Stomach (tissue), 9 donors: Measurements from ENCODE around the gene TCTN1. TPM values are rescaled to one million over a fixed set of nuclear protein-coding genes. Genes with fewer than 3 reads are reported as not detected.
"Not testable (repeated sequence)": the region's sequence is repeated elsewhere in the genome, so short reads cannot be mapped to it uniquely, and the experiment has no call there.

Experiments
- DNase-seq, 2 donors: peaks; one replicate each; pipeline versions ENCODE4 v3.0.0 to v3.0.0-alpha.2; 2013 to 2019
- H3K27ac ChIP-seq, 5 donors: fragments of 200-600 bp in 4 of 5; sonication (generic) in 4 of 5; one replicate each; pipeline ENCODE4 v1.5.1; 2013 to 2019; ENCODE audit warnings: mild to moderate bottlenecking in 1 of 5, moderate library complexity in 1 of 5
- H3K27me3 ChIP-seq, 3 donors: fragments of 200-600 bp; sonication (generic); one replicate each; pipeline ENCODE4 v1.5.1; 2017 to 2019; ENCODE audit warnings: mixed run types in 1 of 3
- H3K36me3 ChIP-seq, 4 donors: fragments of 200-600 bp; sonication (generic); 1 replicate in 3 of 4; 2 replicates in 1 of 4; pipeline ENCODE4 v1.5.1; 2016 to 2019
- H3K4me1 ChIP-seq, 4 donors: fragments of 200-600 bp; sonication (generic); one replicate each; pipeline ENCODE4 v1.5.1; 2016 to 2019
- H3K4me3 ChIP-seq, 4 donors: fragments of 200-600 bp; sonication (generic) in 3 of 4; one replicate each; pipeline ENCODE4 v1.5.1; 2016 to 2019; ENCODE audit warnings: mild to moderate bottlenecking in 1 of 4
- H3K9me3 ChIP-seq, 4 donors: fragments of 200-600 bp; sonication (generic); one replicate each; pipeline ENCODE4 v1.5.1; 2016 to 2019
- CTCF ChIP-seq, 7 experiments: fragments of 450-650 bp in 4 of 7; fragments of 200-600 bp in 3 of 7; sonication (generic) in 3 of 7; IDR thresholded peaks; one replicate each; pipeline ENCODE4 v1.5.1; 2016 to 2019; ENCODE audit warnings: antibody characterized with exemption in 7 of 7, control low read depth in 2 of 7, mild to moderate bottlenecking in 1 of 7
- EP300 ChIP-seq: sonication (generic); formaldehyde crosslinking; IDR thresholded peaks from one replicate; pipeline ENCODE4 v1.6.1; 2017; ENCODE audit warnings: antibody characterized with exemption
- POLR2A ChIP-seq, 4 donors: fragments of 450-650 bp; IDR thresholded peaks; one replicate each; pipeline ENCODE4 v1.6.1; 2016; ENCODE audit warnings: antibody characterized with exemption in 4 of 4, control low read depth in 2 of 4, mild to moderate bottlenecking in 1 of 4, moderate library complexity in 1 of 4
- POLR2AphosphoS5 ChIP-seq, 3 donors: sonication (generic); formaldehyde crosslinking; IDR thresholded peaks; one replicate each; pipeline ENCODE4 v1.6.1; 2016; ENCODE audit warnings: antibody characterized with exemption in 3 of 3
- WGBS, 5 donors: extraction: QIAGEN DNeasy Blood & Tissue Kit in 3 of 5; methylation state at CpG; one replicate each; pipeline versions ENCODE4 v1.1.5 to v1.1.7; 2013 to 2018; 5-methylcytosine and 5-hydroxymethylcytosine counted together
- intact Hi-C: fragments of 100-400 bp; cut with DNase I; formaldehyde crosslinking; loops from one replicate; pipeline ENCODE4 v1.15.1; 2023; ENCODE audit warnings: low total_unique reads
- polyA plus RNA-seq, 3 donors: library from polyadenylated mRNA; stranded (reverse); fragments of 200-250 nt; gene quantifications; one replicate each; pipeline ENCODE4 v1.2.3, GENCODE V29; 2013
- total RNA-seq, 5 donors: library from RNA; depleted of rRNA; stranded (reverse); fragments of >200 nt; gene quantifications; one replicate each; pipeline versions ENCODE4 v1.1.0 to v1.2.3, GENCODE V29; 2014 to 2016
- donor health status: healthy with polysubstance abuse.
- donor health status: Bipolar disorder and iron deficiency.
- donor health status: healthy.

TCTN1 gene
- total and polyA plus RNA-seq, 8 donors: 5.3 to 60.0 (median 13.9) TPM

- Histone ChIP-seq H3K4me1 (peaks cover 7 to 24% (median 19%) of the 10 kb centered on the region in 4 donors), H3K36me3 (no peaks in the 10 kb centered on the region), H3K27ac (peak overlapping the region; percentile 30 to 82 (median 64)), H3K27me3 (no peaks in the 10 kb centered on the region), H3K9me3 (no peaks in the 10 kb centered on the region), H3K4me3 (no peak overlapping the region)
- no peak for TF ChIP-seq CTCF (IDR thresholded peaks at IDR 0.05)
- TF ChIP-seq POLR2A (IDR thresholded peaks at IDR 0.05): no peak
- TF ChIP-seq EP300: no peak
- TF ChIP-seq POLR2AphosphoS5 (IDR thresholded peaks at IDR 0.05): no peak
- intact Hi-C loops: no loop called here
- 34 to 42% (median 39%) methylated on average over 3 of the region's 3 CpGs for WGBS, 5 donors
- DNase-seq: peak in 1 of 2 donors; percentile 73
Measured at GRCh38 chr12:110590806-110591326, 23.1 kb upstream of the TCTN1 start.

DNA sequence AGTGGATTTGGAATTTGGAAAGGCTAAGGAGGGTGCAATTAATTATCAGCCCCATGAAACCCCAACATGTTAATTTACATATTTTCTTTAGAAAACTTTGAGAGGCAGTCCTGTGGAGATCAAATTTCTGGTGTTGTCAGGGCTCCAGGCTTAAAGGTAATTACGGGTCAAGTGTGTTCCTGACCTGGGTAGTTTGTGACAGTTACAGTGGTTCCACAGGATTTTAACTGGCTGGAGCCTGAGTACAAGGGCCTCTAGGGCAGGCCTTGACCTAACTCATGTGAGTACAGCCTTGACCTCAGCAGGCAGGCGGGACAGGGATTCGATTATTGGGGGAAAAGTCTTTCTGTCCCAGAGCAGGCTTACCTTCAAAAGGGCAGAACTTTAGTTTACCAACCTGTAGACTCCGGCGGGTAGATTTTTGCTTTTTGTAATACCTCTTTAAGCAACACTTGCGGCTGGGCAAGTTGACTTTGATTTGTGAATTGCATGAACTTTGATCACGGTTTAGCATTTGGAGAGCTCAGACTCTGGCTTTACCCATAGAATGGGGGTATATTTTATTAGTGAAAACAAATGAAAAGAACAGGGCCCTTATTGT lies 22.4 kb upstream of the TCTN1 start:
- no peaks in the 10 kb centered on the region for H3K9me3 ChIP-seq
- peak overlapping the region; percentile 30 to 82 (median 67) for H3K27ac ChIP-seq
- 28 to 50% (median 35%) methylated on average over 7 of the region's 7 CpGs for WGBS, 5 donors
- H3K36me3 ChIP-seq: no peaks in the 10 kb centered on the region
- intact Hi-C loops: no loop called here
- no peak overlapping the region for H3K4me3 ChIP-seq
- peak in 1 of 2 donors; percentile 31 for DNase-seq
- H3K27me3 ChIP-seq: no peaks in the 10 kb centered on the region
- TF ChIP-seq CTCF (IDR thresholded peaks at IDR 0.05) (no peak), EP300 (no peak), POLR2AphosphoS5 (IDR thresholded peaks at IDR 0.05) (no peak)
- H3K4me1 ChIP-seq: peaks cover 7 to 22% (median 18%) of the 10 kb centered on the region in 4 donors

- H3K27me3 ChIP-seq: no peaks in the 10 kb centered on the region
- WGBS, 5 donors: 41 to 66% (median 65%) methylated on average over 5 of the region's 5 CpGs
- no peak for DNase-seq
- peaks cover 7 to 22% (median 18%) of the 10 kb centered on the region in 4 donors for H3K4me1 ChIP-seq
- H3K36me3 ChIP-seq: no peaks in the 10 kb centered on the region
- H3K27ac ChIP-seq: peak overlapping the region in 3 of 5 donors; percentile 64 to 82 (median 67)
- no peak for TF ChIP-seq POLR2AphosphoS5 (IDR thresholded peaks at IDR 0.05)
- no peak for TF ChIP-seq EP300
- TF ChIP-seq POLR2A (IDR thresholded peaks at IDR 0.05): no peak
- no peak for TF ChIP-seq CTCF (IDR thresholded peaks at IDR 0.05)
- no peaks in the 10 kb centered on the region for H3K9me3 ChIP-seq
- no peak overlapping the region for H3K4me3 ChIP-seq
- intact Hi-C loops: no loop called here
Measured at GRCh38 chr12:110592078-110592477, 21.9 kb upstream of the TCTN1 start.

GRCh38 chr12:110592919-110593318 lies 21.0 kb upstream of the TCTN1 start:
- Histone ChIP-seq H3K4me1 (peaks cover 7 to 22% (median 18%) of the 10 kb centered on the region in 4 donors), H3K27ac (peak overlapping the region in 1 of 5 donors; percentile 82)
- WGBS, 5 donors: 73 to 94% (median 90%) methylated on average over 4 of the region's 4 CpGs
- H3K9me3 ChIP-seq, DNase-seq, H3K36me3 ChIP-seq, intact Hi-C loops, H3K27me3 ChIP-seq, H3K4me3 ChIP-seq: not testable (repeated sequence)

DNA sequence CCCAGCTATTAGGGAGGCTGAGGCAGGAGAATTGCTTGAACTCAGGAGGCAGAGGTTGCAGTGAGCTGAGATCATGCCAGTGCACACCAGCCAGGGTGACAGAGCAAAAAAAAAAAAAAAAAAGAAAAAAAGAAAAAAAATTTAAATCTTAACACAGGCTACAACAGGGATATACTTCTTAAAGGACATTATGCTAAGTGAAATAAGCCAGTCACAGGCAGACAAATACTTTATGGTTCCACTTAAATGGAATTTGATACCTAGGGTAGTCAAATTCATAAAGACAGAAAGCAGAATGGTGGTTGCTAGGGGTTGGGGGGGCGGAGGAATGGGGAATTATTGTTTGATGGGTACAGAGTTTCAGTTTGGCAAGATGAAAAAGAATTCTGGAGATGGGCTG lies 16.0 kb upstream of the TCTN1 start:
- no peak for DNase-seq
- TF ChIP-seq POLR2A (IDR thresholded peaks at IDR 0.05): no peak
- TF ChIP-seq CTCF (IDR thresholded peaks at IDR 0.05): no peak
- TF ChIP-seq POLR2AphosphoS5 (IDR thresholded peaks at IDR 0.05): no peak
- no peak for TF ChIP-seq EP300
- no peak overlapping the region for H3K4me3 ChIP-seq
- WGBS, 5 donors: 75 to 89% (median 82%) methylated on average over 1 of the region's 1 CpG
- no peaks in the 10 kb centered on the region for H3K27me3 ChIP-seq
- intact Hi-C loops: no loop called here
- H3K36me3 ChIP-seq: no peaks in the 10 kb centered on the region
- H3K4me1 ChIP-seq: peaks cover 0 to 8% (median 3%) of the 10 kb centered on the region in 4 donors
- no peak overlapping the region for H3K27ac ChIP-seq
- H3K9me3 ChIP-seq: no peaks in the 10 kb centered on the region
